Psoas muscle (tissue), 8 donors: ENCODE data around the gene ZRANB3. TPM values are rescaled to one million over a fixed set of nuclear protein-coding genes. Genes with fewer than 3 reads are reported as not detected.

ENCODE experiments used
- ATAC-seq, 4 donors: fragments of 200-7000 bp; cut with Tn5 transposase; one replicate each; pipeline ENCODE4 v1.9.1; 2020; ENCODE audit warnings: moderate library complexity in 3 of 4, mild to moderate bottlenecking in 2 of 4
- DNase-seq, 2 donors: peaks; one replicate each; pipeline ENCODE4 v3.0.0-alpha.2; 2020
- H3K27ac ChIP-seq: fragments of 200-600 bp; one replicate; pipeline ENCODE4 v1.8.0; 2022
- H3K27me3 ChIP-seq, 3 donors: fragments of 200-600 bp in 1 of 3; one replicate each; pipeline versions ENCODE4 v1.6.1 to v1.8.0; 2013 to 2022; ENCODE audit warnings: low read length in 2 of 3, mild to moderate bottlenecking in 2 of 3, moderate library complexity in 1 of 3; ENCODE audit not compliant: insufficient read depth in 3 of 3
- H3K36me3 ChIP-seq, 2 donors: fragments of 200-600 bp in 1 of 2; one replicate each; pipeline versions ENCODE4 v1.6.1 to v1.8.0; 2013 to 2022; ENCODE audit warnings: low read depth in 1 of 2, mild to moderate bottlenecking in 1 of 2, moderate library complexity in 1 of 2; ENCODE audit not compliant: insufficient read depth in 1 of 2
- H3K4me1 ChIP-seq: fragments of 200-600 bp; one replicate; pipeline ENCODE4 v1.8.0; 2022
- H3K4me3 ChIP-seq: fragments of 200-600 bp; one replicate; pipeline ENCODE4 v1.8.0; 2022; ENCODE audit warnings: mild to moderate bottlenecking
- H3K9me3 ChIP-seq: fragments of 200-600 bp; one replicate; pipeline ENCODE4 v1.8.0; 2022
- WGBS, 3 donors: extraction: QIAGEN DNeasy Blood & Tissue Kit; methylation state at CpG; one replicate each; pipeline versions ENCODE4 v1.1.6 to v1.1.7; 2013; 5-methylcytosine and 5-hydroxymethylcytosine counted together
- intact Hi-C, 2 donors: fragments of 100-400 bp; cut with DNase I; formaldehyde crosslinking; loops; one replicate each; pipeline versions ENCODE4 v1.11.0 to v1.14.2; 2022
- polyA plus RNA-seq, 3 donors: library from polyadenylated mRNA; stranded (reverse); fragments of 200-250 nt; gene quantifications; one replicate each; pipeline ENCODE4 v1.2.3, GENCODE V29; 2013
- total RNA-seq, 4 donors: library from RNA; stranded (reverse); fragmentation: NEBNext Ultra II Directional in 2 of 4; extraction: Animal tissue kit (Norgen Biotek cat#: 25700) in 2 of 4; gene quantifications; one replicate each; pipeline versions ENCODE4 v1.2.1 to v1.2.4, GENCODE V29; 2021 to 2023
- TF ChIP-seq, protein P1 (sequence below): fragments of 200-600 bp; IDR thresholded peaks from one replicate; pipeline ENCODE4 v1.8.0; 2022; ENCODE audit warnings: antibody characterized with exemption
- donor health status: healthy with polysubstance abuse.
- donor health status: DM: no; HTN: no; CAD: no; lungs with moderate emphysema.
- donor health status: Bipolar disorder and iron deficiency.
- donor health status: healthy.
- donor health status: DM: yes; HTN: yes; CAD: no.
- donor health status: DM: no; HTN: no; CAD: no.
- donor health status: DM: no; HTN: no; CAD: no.
- donor health status: DM: yes; HTN: yes; CAD: no.

ZRANB3 gene
- total and polyA plus RNA-seq, 7 donors, result 1.3 to 6.4 (median 4.0) TPM

DNA sequence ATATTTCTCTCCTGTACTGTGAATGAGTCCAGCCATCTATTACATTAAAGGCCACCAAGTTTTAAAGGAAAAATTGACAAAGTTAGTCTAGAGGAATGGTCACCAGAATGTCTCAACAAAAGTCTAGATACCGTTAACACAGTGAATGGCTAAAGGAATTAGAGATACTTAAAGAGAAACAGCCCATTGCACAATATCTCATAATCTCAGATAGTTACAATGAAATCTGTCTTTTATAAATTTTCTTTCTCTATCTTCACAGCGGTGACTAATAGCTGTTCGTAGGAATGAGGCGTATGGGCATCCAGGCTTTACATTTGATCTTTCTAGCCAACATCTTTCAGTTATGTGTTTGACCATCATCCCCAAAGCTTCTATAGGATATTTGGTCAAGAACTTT, 30.9 kb upstream of the ZRANB3 start:
- H3K4me3 ChIP-seq, result no peak overlapping the region
- H3K4me1 ChIP-seq, result peaks cover 14% of the 10 kb centered on the region
- no peak overlapping the region for H3K27ac ChIP-seq
- TF ChIP-seq, protein P1, sequence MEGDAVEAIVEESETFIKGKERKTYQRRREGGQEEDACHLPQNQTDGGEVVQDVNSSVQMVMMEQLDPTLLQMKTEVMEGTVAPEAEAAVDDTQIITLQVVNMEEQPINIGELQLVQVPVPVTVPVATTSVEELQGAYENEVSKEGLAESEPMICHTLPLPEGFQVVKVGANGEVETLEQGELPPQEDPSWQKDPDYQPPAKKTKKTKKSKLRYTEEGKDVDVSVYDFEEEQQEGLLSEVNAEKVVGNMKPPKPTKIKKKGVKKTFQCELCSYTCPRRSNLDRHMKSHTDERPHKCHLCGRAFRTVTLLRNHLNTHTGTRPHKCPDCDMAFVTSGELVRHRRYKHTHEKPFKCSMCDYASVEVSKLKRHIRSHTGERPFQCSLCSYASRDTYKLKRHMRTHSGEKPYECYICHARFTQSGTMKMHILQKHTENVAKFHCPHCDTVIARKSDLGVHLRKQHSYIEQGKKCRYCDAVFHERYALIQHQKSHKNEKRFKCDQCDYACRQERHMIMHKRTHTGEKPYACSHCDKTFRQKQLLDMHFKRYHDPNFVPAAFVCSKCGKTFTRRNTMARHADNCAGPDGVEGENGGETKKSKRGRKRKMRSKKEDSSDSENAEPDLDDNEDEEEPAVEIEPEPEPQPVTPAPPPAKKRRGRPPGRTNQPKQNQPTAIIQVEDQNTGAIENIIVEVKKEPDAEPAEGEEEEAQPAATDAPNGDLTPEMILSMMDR, result no peak
- DNase-seq (no peak), ATAC-seq (no peak)
- no peaks in the 10 kb centered on the region for H3K36me3 ChIP-seq
- WGBS, 3 donors, result 97 to 100% (median 98%) methylated on average over 4 of the region's 4 CpGs
- intact Hi-C loops, result no loop called here
- H3K27me3 ChIP-seq, result no peaks in the 10 kb centered on the region
- no peaks in the 10 kb centered on the region for H3K9me3 ChIP-seq

DNA sequence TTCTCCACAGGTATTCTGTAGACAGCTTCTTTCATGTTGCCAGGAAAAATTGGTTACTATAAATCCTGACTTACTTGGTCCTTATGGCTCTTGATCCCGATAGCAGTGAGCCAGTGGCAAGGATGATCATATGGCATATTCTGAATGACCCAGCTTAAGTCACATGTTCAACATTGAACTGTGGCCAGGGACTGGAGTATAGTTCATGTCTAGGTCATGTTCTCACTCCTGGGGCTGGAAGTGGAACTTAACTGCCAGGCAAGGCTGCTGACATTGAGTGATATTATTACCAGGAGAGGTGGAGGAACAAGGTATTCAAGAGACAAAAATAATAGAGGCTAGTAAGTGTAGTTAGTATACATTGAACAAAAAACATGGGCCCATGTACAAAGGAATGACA, 26.5 kb upstream of the ZRANB3 start:
- peaks cover 22% of the 10 kb centered on the region for H3K4me1 ChIP-seq
- WGBS, 3 donors, result 15 to 25% (median 25%) methylated on average over 1 of the region's 1 CpG
- ATAC-seq, result peak; percentile 79 to 93 (median 86)

DNA sequence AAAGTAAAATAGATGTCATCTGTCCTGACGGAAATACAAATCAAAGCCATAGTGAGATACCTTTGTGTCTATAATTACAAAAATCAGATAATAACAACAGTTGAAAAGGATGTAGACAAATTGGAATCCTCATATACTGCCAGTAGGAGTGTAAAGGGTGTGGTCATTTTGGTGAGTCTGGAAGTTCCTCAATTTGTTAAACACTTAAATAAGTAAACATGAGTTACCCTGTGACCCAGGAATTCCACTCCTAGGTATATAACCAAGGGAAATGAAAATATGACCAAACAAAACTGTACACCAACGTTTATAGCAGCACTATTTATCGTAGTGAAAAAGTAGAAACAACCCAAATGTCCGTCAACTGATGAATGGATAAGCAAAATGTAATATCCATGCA, 24.3 kb upstream of the ZRANB3 start:
- 95 to 96% (median 96%) methylated on average over 4 of the region's 4 CpGs for WGBS, 3 donors
- H3K4me3 ChIP-seq, result no peak overlapping the region
- ATAC-seq (no peak), DNase-seq (no peak)
- no peak overlapping the region for H3K27ac ChIP-seq
- TF ChIP-seq, protein P1, result no peak
- no peaks in the 10 kb centered on the region for H3K27me3 ChIP-seq
- intact Hi-C loops, result no loop called here
- H3K36me3 ChIP-seq, result no peaks in the 10 kb centered on the region
- H3K4me1 ChIP-seq, result peaks cover 22% of the 10 kb centered on the region
- no peaks in the 10 kb centered on the region for H3K9me3 ChIP-seq

More for the DNA sequence above, 26.5 kb upstream of the ZRANB3 start:
- H3K9me3 ChIP-seq, result no peaks in the 10 kb centered on the region
- H3K27me3 ChIP-seq, result no peaks in the 10 kb centered on the region
- intact Hi-C loops, result no loop called here
- H3K27ac ChIP-seq, result no peak overlapping the region
- TF ChIP-seq, protein P1, result no peak
- no peak overlapping the region for H3K4me3 ChIP-seq
- no peaks in the 10 kb centered on the region for H3K36me3 ChIP-seq
- DNase-seq, result no peak

DNA sequence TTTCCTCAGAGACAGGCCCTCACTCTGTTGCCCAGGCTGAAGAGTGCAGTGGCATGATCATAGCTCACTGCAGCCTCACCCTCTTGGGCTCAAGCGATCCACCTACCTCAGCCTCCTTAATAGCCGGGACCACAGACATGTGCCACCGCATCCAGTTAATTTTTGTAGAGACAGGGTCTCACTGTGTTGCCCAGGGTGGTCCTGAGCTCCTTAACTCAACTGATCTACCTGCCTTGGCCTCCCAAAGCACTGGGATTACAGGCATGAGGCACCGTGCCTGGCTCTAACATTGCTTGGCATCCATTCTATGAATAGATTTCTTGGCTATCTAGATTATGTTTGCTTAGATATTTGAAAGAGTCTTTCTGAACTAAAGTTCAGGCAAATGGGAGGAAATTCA, 21.9 kb upstream of the ZRANB3 start:
- DNase-seq (no peak), ATAC-seq (no peak)
- H3K4me3 ChIP-seq, result no peak overlapping the region
- WGBS, 3 donors, result 78 to 85% (median 82%) methylated on average over 4 of the region's 4 CpGs
- TF ChIP-seq, protein P1, result no peak
- no peaks in the 10 kb centered on the region for H3K9me3 ChIP-seq
- H3K27me3 ChIP-seq, result no peaks in the 10 kb centered on the region
- H3K27ac ChIP-seq, result no peak overlapping the region
- no peaks in the 10 kb centered on the region for H3K36me3 ChIP-seq
- intact Hi-C loops, result no loop called here
- peaks cover 17% of the 10 kb centered on the region for H3K4me1 ChIP-seq

DNA sequence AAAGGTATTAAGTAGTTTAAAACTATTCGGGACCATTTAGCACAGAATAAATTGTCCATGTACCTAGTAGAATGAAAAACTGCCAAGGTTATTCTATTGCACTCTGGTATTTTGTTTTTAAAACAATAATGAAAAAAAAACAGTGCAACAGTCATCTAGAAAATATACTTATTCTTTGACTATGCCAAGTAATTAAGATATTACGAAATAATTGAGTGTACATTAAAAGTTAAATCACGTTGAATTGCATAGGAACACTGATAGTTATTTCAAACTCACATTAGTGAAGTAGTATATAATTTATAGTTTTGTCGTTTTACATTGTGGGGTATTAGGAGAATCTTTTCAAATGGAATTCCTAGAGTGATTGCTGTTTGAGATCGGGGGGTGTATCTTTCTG, 20.3 kb upstream of the ZRANB3 start:
- TF ChIP-seq, protein P1, result no peak
- intact Hi-C loops, result no loop called here
- H3K36me3 ChIP-seq, result no peaks in the 10 kb centered on the region
- no peak for ATAC-seq
- peaks cover 8% of the 10 kb centered on the region for H3K4me1 ChIP-seq
- DNase-seq, result no peak
- WGBS, 3 donors, result 92 to 94% (median 93%) methylated on average over 5 of the region's 5 CpGs
- no peak overlapping the region for H3K27ac ChIP-seq
- no peaks in the 10 kb centered on the region for H3K9me3 ChIP-seq
- no peak overlapping the region for H3K4me3 ChIP-seq
- H3K27me3 ChIP-seq, result no peaks in the 10 kb centered on the region
